K562 (cell line): ENCODE results near the gene MERTK. TPM values are rescaled to one million over a fixed set of nuclear protein-coding genes. Genes with fewer than 3 reads are reported as not detected.

Experiments
- CC2D1A ChIP-seq: fragments of 450-650 bp; IDR thresholded peaks from 2 replicates; pipeline ENCODE4 v1.6.1; 2017; ENCODE audit warnings: mild to moderate bottlenecking
- ERF ChIP-seq: fragments of 450-650 bp; formaldehyde crosslinking; IDR thresholded peaks from 2 replicates; pipeline ENCODE4 v1.4.0; 2020; ENCODE audit warnings: mild to moderate bottlenecking, mixed read lengths
- MAZ ChIP-seq, 2 experiments: fragments of 450-650 bp in 1 of 2; sonication (generic) in 1 of 2; formaldehyde crosslinking; IDR thresholded peaks in 1 of 2; conservative IDR thresholded peaks in 1 of 2; 2 replicates each; pipeline versions ENCODE4 v1.4.0 to v1.5.0; 2020; ENCODE audit warnings: mild to moderate bottlenecking in 1 of 2, missing genetic modification reagents in 1 of 2
- NFIC ChIP-seq: fragments of 450-650 bp; IDR thresholded peaks from 2 replicates; pipeline ENCODE4 v1.6.1; 2017; ENCODE audit warnings: mild to moderate bottlenecking, inconsistent platforms
- PHF8 ChIP-seq: fragments of 200-600 bp; sonication (generic); IDR thresholded peaks from 2 replicates; pipeline ENCODE4 v1.6.1; 2012; ENCODE audit warnings: mixed run types, mild to moderate bottlenecking, inconsistent platforms, low read length, moderate library complexity, borderline replicate concordance
- RAD21 ChIP-seq, 2 experiments: fragments of 250-450 bp in 1 of 2; fragments of 450-650 bp in 1 of 2; sonication (Bioruptor Pico) in 1 of 2; formaldehyde crosslinking in 1 of 2; IDR thresholded peaks in 1 of 2; conservative IDR thresholded peaks in 1 of 2; 2 replicates each; pipeline versions ENCODE4 v1.4.0 to v1.8.0; 2020 to 2022; ENCODE audit warnings: mild to moderate bottlenecking in 2 of 2, moderate library complexity in 1 of 2
- ZNF263 ChIP-seq: sonication (generic); formaldehyde crosslinking; IDR thresholded peaks from 2 replicates; pipeline ENCODE4 v1.8.0; 2022; ENCODE audit warnings: mild to moderate bottlenecking, missing genetic modification reagents, borderline replicate concordance
- ZNF561 ChIP-seq: fragments of 450-650 bp; formaldehyde crosslinking; conservative IDR thresholded peaks from 2 replicates; pipeline ENCODE4 v1.4.0; 2020; ENCODE audit warnings: mild to moderate bottlenecking, moderate library complexity
- polyA plus RNA-seq, 8 experiments: library from polyadenylated mRNA; depleted of rRNA in 4 of 8; stranded (reverse) in 5 of 8; unstranded in 3 of 8; fragments of >200 nt; fragmentation: Nextera tagmentation in 2 of 8; fragmentation: Illumina TruSeq in 1 of 8; extraction: Ambion mirVana in 2 of 8; extraction: Trizol in 1 of 8; gene quantifications; 2 replicates each; pipeline versions ENCODE4 v1.2.1 to v1.2.3, GENCODE V29; 2011 to 2014; ENCODE audit warnings: inconsistent platforms in 1 of 8, missing spikeins in 1 of 8
- total RNA-seq, 7 experiments: library from RNA; depleted of rRNA in 6 of 7; stranded (reverse); fragments of >200 nt in 6 of 7; fragmentation: Illumina TruSeq in 2 of 7; extraction: Trizol in 2 of 7; gene quantifications; 2 replicates each; pipeline versions ENCODE4 v1.2.1 to v1.2.3, GENCODE V29; 2011 to 2021; ENCODE audit warnings: low replicate concordance in 1 of 7
- TF ChIP-seq, protein P1 (sequence below): fragments of 450-650 bp; IDR thresholded peaks from 2 replicates; pipeline ENCODE4 v1.6.1; 2014; ENCODE audit warnings: low read depth, mild to moderate bottlenecking, moderate library complexity, borderline replicate concordance
- TF ChIP-seq, protein P2 (sequence below), 3 experiments: fragments of 200-800 bp in 1 of 3; fragments of 250-450 bp in 1 of 3; fragments of 450-650 bp in 1 of 3; sonication (Bioruptor Pico) in 1 of 3; sonication (Bioruptor generic) in 1 of 3; formaldehyde crosslinking in 1 of 3; IDR thresholded peaks; 2 replicates each; pipeline versions ENCODE4 v1.6.1 to v1.8.0; 2016 to 2022; ENCODE audit warnings: mild to moderate bottlenecking in 2 of 3, missing genetic modification characterization in 2 of 3, missing compliant biosample characterization in 1 of 3, moderate library complexity in 1 of 3
- TF ChIP-seq, protein P3 (sequence below): fragments of 250-450 bp; sonication (Bioruptor Pico); IDR thresholded peaks from 2 replicates; pipeline ENCODE4 v1.4.0; 2020
- TF ChIP-seq, protein P4 (sequence below): sonication (generic); formaldehyde crosslinking; IDR thresholded peaks from 2 replicates; pipeline ENCODE4 v1.8.1; 2023; ENCODE audit warnings: mild to moderate bottlenecking, missing genetic modification reagents

Gene MERTK
- total and polyA plus RNA-seq, 9 of the 15 experiments (the other 6 are each of a cell fraction or from before 2014, with no cell fraction given): 0.23 to 1.6 (median 0.74) TPM

DNA sequence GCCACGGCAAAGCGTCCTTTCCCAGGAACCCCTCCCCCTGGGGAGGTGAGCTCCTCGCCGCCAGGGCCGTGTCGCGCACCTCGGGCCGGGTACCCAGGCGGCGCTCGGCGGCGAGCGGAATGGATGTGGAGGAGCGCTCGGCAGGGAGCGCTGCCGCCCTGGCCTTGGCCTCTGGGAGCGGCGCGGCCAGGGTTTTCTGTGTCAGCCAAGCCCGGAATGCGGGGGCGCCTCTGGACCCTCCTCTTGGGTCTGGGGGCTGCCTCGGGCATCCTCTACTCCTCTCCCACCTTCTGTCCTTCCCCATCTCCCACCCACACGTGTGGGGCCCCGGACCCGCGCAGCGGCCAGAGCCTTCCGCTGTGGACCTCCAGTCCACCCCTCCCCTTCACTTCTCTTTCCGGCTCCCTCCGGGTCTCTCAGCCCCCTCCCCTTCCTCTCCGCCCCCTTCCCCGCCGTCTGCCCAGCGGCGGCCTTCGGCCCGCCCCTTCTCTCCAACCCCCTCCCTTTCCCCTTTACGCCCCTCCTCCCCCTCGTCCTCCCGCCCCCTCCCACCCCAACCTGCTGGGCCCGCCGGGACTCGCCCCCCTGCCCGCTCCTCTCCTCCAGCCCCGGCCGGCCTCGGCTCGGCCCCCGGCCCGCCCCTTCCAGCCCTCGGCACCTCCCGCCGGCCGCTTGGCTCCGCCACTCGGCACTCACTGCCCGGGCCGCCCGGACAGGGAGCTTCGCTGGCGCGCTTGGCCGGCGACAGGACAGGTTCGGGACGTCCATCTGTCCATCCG is at the start of gene MERTK (continued):
- TF ChIP-seq, protein P1, sequence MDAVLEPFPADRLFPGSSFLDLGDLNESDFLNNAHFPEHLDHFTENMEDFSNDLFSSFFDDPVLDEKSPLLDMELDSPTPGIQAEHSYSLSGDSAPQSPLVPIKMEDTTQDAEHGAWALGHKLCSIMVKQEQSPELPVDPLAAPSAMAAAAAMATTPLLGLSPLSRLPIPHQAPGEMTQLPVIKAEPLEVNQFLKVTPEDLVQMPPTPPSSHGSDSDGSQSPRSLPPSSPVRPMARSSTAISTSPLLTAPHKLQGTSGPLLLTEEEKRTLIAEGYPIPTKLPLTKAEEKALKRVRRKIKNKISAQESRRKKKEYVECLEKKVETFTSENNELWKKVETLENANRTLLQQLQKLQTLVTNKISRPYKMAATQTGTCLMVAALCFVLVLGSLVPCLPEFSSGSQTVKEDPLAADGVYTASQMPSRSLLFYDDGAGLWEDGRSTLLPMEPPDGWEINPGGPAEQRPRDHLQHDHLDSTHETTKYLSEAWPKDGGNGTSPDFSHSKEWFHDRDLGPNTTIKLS: 0 out of 2 replicates have a peak, but pooled peaks have one; percentile 19
- TF ChIP-seq PHF8 (peak; percentile 70), MAZ (CRISPR knock-in tag; conservative IDR thresholded peaks at IDR 0.05 in 1 of 2, IDR thresholded peaks at IDR 0.05 in 1 of 2) (peak; percentile 70 to 88), ZNF561 (no peak), CC2D1A (peak; percentile 66; the same call in 1 of the 2 replicates), NFIC (0 out of 2 replicates have a peak, but pooled peaks have one; percentile 6), ZNF263 (CRISPR knock-in tag) (peak; percentile 14; the same call in 1 of the 2 replicates), ERF (CRISPR knock-in tag) (no peak), RAD21 (CRISPR knock-in tag; conservative IDR thresholded peaks at IDR 0.05 in 1 of 2, IDR thresholded peaks at IDR 0.05 in 1 of 2) (peak; percentile 84 to 89)
- TF ChIP-seq, protein P2, sequence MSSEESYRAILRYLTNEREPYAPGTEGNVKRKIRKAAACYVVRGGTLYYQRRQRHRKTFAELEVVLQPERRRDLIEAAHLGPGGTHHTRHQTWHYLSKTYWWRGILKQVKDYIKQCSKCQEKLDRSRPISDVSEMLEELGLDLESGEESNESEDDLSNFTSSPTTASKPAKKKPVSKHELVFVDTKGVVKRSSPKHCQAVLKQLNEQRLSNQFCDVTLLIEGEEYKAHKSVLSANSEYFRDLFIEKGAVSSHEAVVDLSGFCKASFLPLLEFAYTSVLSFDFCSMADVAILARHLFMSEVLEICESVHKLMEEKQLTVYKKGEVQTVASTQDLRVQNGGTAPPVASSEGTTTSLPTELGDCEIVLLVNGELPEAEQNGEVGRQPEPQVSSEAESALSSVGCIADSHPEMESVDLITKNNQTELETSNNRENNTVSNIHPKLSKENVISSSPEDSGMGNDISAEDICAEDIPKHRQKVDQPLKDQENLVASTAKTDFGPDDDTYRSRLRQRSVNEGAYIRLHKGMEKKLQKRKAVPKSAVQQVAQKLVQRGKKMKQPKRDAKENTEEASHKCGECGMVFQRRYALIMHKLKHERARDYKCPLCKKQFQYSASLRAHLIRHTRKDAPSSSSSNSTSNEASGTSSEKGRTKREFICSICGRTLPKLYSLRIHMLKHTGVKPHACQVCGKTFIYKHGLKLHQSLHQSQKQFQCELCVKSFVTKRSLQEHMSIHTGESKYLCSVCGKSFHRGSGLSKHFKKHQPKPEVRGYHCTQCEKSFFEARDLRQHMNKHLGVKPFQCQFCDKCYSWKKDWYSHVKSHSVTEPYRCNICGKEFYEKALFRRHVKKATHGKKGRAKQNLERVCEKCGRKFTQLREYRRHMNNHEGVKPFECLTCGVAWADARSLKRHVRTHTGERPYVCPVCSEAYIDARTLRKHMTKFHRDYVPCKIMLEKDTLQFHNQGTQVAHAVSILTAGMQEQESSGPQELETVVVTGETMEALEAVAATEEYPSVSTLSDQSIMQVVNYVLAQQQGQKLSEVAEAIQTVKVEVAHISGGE (CRISPR knock-in tag; IDR thresholded peaks at IDR 0.05): peak in 1 of 3 experiments; percentile 56; a peak in 1 of 6 replicates
- TF ChIP-seq, protein P3, sequence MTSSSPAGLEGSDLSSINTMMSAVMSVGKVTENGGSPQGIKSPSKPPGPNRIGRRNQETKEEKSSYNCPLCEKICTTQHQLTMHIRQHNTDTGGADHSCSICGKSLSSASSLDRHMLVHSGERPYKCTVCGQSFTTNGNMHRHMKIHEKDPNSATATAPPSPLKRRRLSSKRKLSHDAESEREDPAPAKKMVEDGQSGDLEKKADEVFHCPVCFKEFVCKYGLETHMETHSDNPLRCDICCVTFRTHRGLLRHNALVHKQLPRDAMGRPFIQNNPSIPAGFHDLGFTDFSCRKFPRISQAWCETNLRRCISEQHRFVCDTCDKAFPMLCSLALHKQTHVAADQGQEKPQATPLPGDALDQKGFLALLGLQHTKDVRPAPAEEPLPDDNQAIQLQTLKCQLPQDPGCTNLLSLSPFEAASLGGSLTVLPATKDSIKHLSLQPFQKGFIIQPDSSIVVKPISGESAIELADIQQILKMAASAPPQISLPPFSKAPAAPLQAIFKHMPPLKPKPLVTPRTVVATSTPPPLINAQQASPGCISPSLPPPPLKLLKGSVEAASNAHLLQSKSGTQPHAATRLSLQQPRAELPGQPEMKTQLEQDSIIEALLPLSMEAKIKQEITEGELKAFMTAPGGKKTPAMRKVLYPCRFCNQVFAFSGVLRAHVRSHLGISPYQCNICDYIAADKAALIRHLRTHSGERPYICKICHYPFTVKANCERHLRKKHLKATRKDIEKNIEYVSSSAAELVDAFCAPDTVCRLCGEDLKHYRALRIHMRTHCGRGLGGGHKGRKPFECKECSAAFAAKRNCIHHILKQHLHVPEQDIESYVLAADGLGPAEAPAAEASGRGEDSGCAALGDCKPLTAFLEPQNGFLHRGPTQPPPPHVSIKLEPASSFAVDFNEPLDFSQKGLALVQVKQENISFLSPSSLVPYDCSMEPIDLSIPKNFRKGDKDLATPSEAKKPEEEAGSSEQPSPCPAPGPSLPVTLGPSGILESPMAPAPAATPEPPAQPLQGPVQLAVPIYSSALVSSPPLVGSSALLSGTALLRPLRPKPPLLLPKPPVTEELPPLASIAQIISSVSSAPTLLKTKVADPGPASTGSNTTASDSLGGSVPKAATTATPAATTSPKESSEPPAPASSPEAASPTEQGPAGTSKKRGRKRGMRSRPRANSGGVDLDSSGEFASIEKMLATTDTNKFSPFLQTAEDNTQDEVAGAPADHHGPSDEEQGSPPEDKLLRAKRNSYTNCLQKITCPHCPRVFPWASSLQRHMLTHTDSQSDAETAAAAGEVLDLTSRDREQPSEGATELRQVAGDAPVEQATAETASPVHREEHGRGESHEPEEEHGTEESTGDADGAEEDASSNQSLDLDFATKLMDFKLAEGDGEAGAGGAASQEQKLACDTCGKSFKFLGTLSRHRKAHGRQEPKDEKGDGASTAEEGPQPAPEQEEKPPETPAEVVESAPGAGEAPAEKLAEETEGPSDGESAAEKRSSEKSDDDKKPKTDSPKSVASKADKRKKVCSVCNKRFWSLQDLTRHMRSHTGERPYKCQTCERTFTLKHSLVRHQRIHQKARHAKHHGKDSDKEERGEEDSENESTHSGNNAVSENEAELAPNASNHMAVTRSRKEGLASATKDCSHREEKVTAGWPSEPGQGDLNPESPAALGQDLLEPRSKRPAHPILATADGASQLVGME (CRISPR knock-in tag): peak; percentile 92
- TF ChIP-seq, protein P4, sequence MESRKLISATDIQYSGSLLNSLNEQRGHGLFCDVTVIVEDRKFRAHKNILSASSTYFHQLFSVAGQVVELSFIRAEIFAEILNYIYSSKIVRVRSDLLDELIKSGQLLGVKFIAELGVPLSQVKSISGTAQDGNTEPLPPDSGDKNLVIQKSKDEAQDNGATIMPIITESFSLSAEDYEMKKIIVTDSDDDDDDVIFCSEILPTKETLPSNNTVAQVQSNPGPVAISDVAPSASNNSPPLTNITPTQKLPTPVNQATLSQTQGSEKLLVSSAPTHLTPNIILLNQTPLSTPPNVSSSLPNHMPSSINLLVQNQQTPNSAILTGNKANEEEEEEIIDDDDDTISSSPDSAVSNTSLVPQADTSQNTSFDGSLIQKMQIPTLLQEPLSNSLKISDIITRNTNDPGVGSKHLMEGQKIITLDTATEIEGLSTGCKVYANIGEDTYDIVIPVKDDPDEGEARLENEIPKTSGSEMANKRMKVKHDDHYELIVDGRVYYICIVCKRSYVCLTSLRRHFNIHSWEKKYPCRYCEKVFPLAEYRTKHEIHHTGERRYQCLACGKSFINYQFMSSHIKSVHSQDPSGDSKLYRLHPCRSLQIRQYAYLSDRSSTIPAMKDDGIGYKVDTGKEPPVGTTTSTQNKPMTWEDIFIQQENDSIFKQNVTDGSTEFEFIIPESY (CRISPR knock-in tag): no peak
